HCT116 (cell line): ENCODE results near the gene GNPTAB. TPM values are rescaled to one million over a fixed set of nuclear protein-coding genes. Genes with fewer than 3 reads are reported as not detected.

Experiments used
- ATAC-seq: fragments of 200-7000 bp; cut with Tn5 transposase; 2 replicates; pipeline ENCODE4 v1.9.1; 2020; ENCODE audit warnings: mild to moderate bottlenecking, moderate library complexity
- BruUV-seq: library from RNA; stranded (reverse); fragments of 400-500 nt; replicated peaks from 2 replicates; lab custom pipeline; 2021; lab: Mats Ljungman, UMichigan
- CTCF ChIA-PET: fragments of 300-600 bp; sonication (Branson Sonifier 250); formaldehyde crosslinking; loops from one replicate; lab custom pipeline; 2021; ENCODE audit warnings: antibody characterized with exemption; lab: Charles Lee
- POLR2A ChIA-PET: fragments of 300-600, 350-600 bp; sonication (Branson Sonifier 250); formaldehyde crosslinking; loops from one replicate; lab custom pipeline; 2021; ENCODE audit warnings: antibody characterized with exemption; lab: Charles Lee
- RAD21 ChIA-PET, 2 experiments: fragments of 300-600 bp; sonication (Branson Sonifier 250); formaldehyde crosslinking; loops; one replicate each; lab custom pipeline; 2023; ENCODE audit warnings: low total read pairs in 2 of 2; ENCODE audit not compliant: uncharacterized antibody in 2 of 2, unreplicated experiment in 2 of 2, low non-redundant PET in 1 of 2; lab: Charles Lee
- DNase-seq: peaks from one replicate; pipeline ENCODE4 v3.0.0-alpha.2; 2010; ENCODE audit warnings: low read depth, low spot score
- H2AFZ ChIP-seq: fragments of 200-600 bp; shearing (Covaris generic), sonication (generic); 2 replicates; pipeline ENCODE4 v1.6.1; 2017; ENCODE audit warnings: low read depth, mixed run types, mixed read lengths, antibody characterized with exemption, low read length; ENCODE audit not compliant: poor library complexity, severe bottlenecking
- H3K27ac ChIP-seq: 2 replicates; pipeline ENCODE4 v1.5.1; 2012; ENCODE audit warnings: low read depth, low read length
- H3K27me3 ChIP-seq: fragments of 200-600 bp; sonication (generic); 2 replicates; pipeline ENCODE4 v1.6.1; 2016; ENCODE audit warnings: mixed run types, low read length, mixed read lengths; ENCODE audit not compliant: insufficient read depth
- H3K36me3 ChIP-seq, 2 experiments: fragments of 200-500 bp in 1 of 2; fragments of 200-600 bp in 1 of 2; sonication (Bioruptor generic) in 1 of 2; sonication (generic) in 1 of 2; 2 replicates each; pipeline versions ENCODE4 v1.5.1 to v1.6.1; 2014 to 2016; ENCODE audit warnings: low read length in 2 of 2, inconsistent platforms in 1 of 2, mixed read lengths in 1 of 2, mixed run types in 1 of 2; ENCODE audit not compliant: insufficient read depth in 2 of 2, control insufficient read depth in 1 of 2
- H3K4me1 ChIP-seq, 2 experiments: fragments of 200-600 bp in 1 of 2; sonication (generic) in 1 of 2; 2 replicates each; pipeline versions ENCODE4 v1.5.1 to v1.6.1; 2012 to 2017; ENCODE audit warnings: low read length in 2 of 2, inconsistent platforms in 1 of 2, mild to moderate bottlenecking in 1 of 2, mixed read lengths in 1 of 2, mixed run types in 1 of 2, moderate library complexity in 1 of 2; ENCODE audit not compliant: insufficient read depth in 2 of 2, control insufficient read depth in 1 of 2
- H3K4me2 ChIP-seq: fragments of 200-600 bp; sonication (generic); 2 replicates; pipeline ENCODE4 v1.6.1; 2017; ENCODE audit warnings: mixed run types, low read length, mixed read lengths
- H3K4me3 ChIP-seq, 2 experiments: fragments of 200-600 bp in 1 of 2; sonication (generic) in 1 of 2; replicated peaks in 1 of 2; 2 replicates each; pipeline ENCODE4 v1.5.1; 2011 to 2016; ENCODE audit warnings: low read length in 2 of 2, control low read depth in 1 of 2, low read depth in 1 of 2, mild to moderate bottlenecking in 1 of 2, mixed read lengths in 1 of 2, mixed run types in 1 of 2
- H3K79me2 ChIP-seq: fragments of 200-600 bp; sonication (generic); 2 replicates; pipeline ENCODE4 v1.6.1; 2017; ENCODE audit warnings: mild to moderate bottlenecking, mixed run types, low read length, moderate library complexity, mixed read lengths; ENCODE audit not compliant: insufficient read depth
- H3K9ac ChIP-seq: fragments of 200-600 bp; sonication (generic); 2 replicates; pipeline ENCODE4 v1.6.1; 2016; ENCODE audit warnings: low read length, mixed read lengths
- H3K9me2 ChIP-seq: fragments of 200-600 bp; sonication (generic), shearing (Covaris generic); 2 replicates; pipeline ENCODE4 v1.6.1; 2017; ENCODE audit warnings: mixed run types, mild to moderate bottlenecking, moderate library complexity; ENCODE audit not compliant: insufficient read depth
- H3K9me3 ChIP-seq, 2 experiments: fragments of 200-500 bp in 1 of 2; fragments of 200-600 bp in 1 of 2; sonication (Bioruptor generic) in 1 of 2; sonication (generic) in 1 of 2; 2 replicates each; pipeline ENCODE4 v1.6.1; 2014 to 2017; ENCODE audit warnings: low read length in 2 of 2, mixed read lengths in 2 of 2, inconsistent platforms in 1 of 2, low read depth in 1 of 2, mild to moderate bottlenecking in 1 of 2, mixed run types in 1 of 2, moderate library complexity in 1 of 2; ENCODE audit not compliant: control insufficient read depth in 1 of 2, insufficient read depth in 1 of 2
- H4K20me1 ChIP-seq: fragments of 200-600 bp; sonication (generic), shearing (Covaris generic); 2 replicates; pipeline ENCODE4 v1.6.1; 2017; ENCODE audit warnings: mixed run types, mild to moderate bottlenecking, moderate library complexity; ENCODE audit not compliant: insufficient read depth
- JUND ChIP-seq: IDR thresholded peaks from 2 replicates; pipeline ENCODE4 v1.6.1; 2012
- RAD21 ChIP-seq: IDR thresholded peaks from 2 replicates; pipeline ENCODE4 v1.6.1; 2012; ENCODE audit warnings: low read depth, mild to moderate bottlenecking
- SRF ChIP-seq: IDR thresholded peaks from 2 replicates; pipeline ENCODE4 v1.6.1; 2012; ENCODE audit warnings: low read depth
- TCF7L2 ChIP-seq: IDR thresholded peaks from 2 replicates; pipeline ENCODE4 v1.7.0; 2011; ENCODE audit warnings: borderline replicate concordance, inconsistent platforms; ENCODE audit not compliant: insufficient read depth, insufficient read length; ENCODE audit errors: extremely low read depth
- intact Hi-C: fragments of 100-400 bp; cut with micrococcal nuclease; formaldehyde crosslinking; loops from 2 replicates; pipeline ENCODE4 v1.10.0; 2022
- total RNA-seq: library from RNA; stranded (reverse); gene quantifications from one replicate; pipeline ENCODE4 v1.2.1, GENCODE V29; 2021; ENCODE audit not compliant: unreplicated experiment
- TF ChIP-seq, protein P1 (sequence below), 3 experiments: fragments of 200-600 bp in 1 of 3; sonication (generic) in 1 of 3; IDR thresholded peaks in 2 of 3; conservative IDR thresholded peaks in 1 of 3; 2 replicates each; pipeline ENCODE4 v1.5.1; 2012 to 2017; ENCODE audit warnings: low read depth in 2 of 3, low read length in 2 of 3, antibody characterized with exemption in 1 of 3, borderline replicate concordance in 1 of 3, control low read depth in 1 of 3, mild to moderate bottlenecking in 1 of 3, mixed read lengths in 1 of 3, mixed run types in 1 of 3, moderate library complexity in 1 of 3; ENCODE audit not compliant: insufficient read depth in 1 of 3

Gene GNPTAB
- total RNA-seq, 1 experiment from 2014 or later, result 41.4 TPM

DNA sequence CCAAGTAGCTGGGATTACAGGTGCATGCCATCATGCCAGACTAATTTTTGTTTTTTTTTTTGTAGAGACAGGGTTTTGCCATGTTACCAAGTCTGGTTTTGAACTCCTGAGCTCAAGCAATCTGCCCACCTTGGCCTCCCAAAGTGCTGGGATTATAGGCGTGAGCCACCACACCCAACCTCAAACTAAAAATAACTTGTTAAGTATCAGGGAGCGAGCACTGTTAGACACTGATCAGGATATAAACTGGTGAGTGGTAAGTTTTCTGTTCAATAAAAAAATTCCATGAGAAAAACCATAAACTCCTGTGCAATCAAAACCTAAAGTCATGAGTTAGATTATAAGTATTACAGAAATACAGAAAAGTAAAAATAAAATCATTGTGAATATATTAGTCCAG lies 46.9 kb downstream of the GNPTAB start:
- ATAC-seq (no peak), DNase-seq (no peak)
- H3K9ac ChIP-seq, result no peak overlapping the region
- H3K27me3 ChIP-seq, result no peaks in the 10 kb centered on the region
- H3K4me1 ChIP-seq, result no peaks in the 10 kb centered on the region
- H3K4me2 ChIP-seq, result no peak overlapping the region
- no peaks in the 10 kb centered on the region for H3K79me2 ChIP-seq
- intact Hi-C loops, result no loop called here
- BruUV-seq, result no TSS peak
- H2AFZ ChIP-seq, result no peak overlapping the region
- H4K20me1 ChIP-seq, result no peaks in the 10 kb centered on the region
- ChIA-PET POLR2A (no interaction called here), RAD21 (no interaction called here)
- H3K9me3 ChIP-seq, result no peaks in the 10 kb centered on the region
- no peaks in the 10 kb centered on the region for H3K9me2 ChIP-seq
- H3K4me3 ChIP-seq, result no peak overlapping the region
- H3K27ac ChIP-seq, result no peak overlapping the region
- no peak for TF ChIP-seq JUND
- TF ChIP-seq TCF7L2, result no peak
- no peak for TF ChIP-seq RAD21
- TF ChIP-seq, protein P1, sequence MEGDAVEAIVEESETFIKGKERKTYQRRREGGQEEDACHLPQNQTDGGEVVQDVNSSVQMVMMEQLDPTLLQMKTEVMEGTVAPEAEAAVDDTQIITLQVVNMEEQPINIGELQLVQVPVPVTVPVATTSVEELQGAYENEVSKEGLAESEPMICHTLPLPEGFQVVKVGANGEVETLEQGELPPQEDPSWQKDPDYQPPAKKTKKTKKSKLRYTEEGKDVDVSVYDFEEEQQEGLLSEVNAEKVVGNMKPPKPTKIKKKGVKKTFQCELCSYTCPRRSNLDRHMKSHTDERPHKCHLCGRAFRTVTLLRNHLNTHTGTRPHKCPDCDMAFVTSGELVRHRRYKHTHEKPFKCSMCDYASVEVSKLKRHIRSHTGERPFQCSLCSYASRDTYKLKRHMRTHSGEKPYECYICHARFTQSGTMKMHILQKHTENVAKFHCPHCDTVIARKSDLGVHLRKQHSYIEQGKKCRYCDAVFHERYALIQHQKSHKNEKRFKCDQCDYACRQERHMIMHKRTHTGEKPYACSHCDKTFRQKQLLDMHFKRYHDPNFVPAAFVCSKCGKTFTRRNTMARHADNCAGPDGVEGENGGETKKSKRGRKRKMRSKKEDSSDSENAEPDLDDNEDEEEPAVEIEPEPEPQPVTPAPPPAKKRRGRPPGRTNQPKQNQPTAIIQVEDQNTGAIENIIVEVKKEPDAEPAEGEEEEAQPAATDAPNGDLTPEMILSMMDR (IDR thresholded peaks at IDR 0.05 in 2 of 3, conservative IDR thresholded peaks at IDR 0.05 in 1 of 3; ENCODE audit: borderline replicate concordance in 1 of 3, insufficient read depth in 1 of 3, low read depth in 2 of 3, low read length in 2 of 3), result no peak
- TF ChIP-seq, all 23 proteins: peak for 0
- CTCF ChIA-PET, result no interaction called here
- no peaks in the 10 kb centered on the region for H3K36me3 ChIP-seq

DNA sequence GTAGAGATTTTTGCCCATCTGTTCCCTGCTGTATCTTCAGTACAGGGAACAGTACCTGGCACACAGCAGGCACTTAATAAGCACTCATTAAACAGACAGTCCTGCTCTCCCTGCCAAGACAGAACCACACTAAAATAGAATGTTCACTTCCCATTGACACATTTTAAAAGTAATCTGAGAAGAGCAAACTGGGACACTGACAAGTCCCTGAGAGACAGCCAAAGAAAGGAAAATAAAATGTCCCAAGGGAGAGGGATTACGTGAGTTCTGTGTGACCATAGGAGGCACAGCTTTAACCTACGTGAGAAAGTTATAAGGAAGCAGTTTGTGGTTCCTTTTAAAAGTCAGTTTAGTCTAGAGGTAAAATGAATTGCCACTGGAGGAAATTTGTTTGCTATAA lies 47.6 kb downstream of the GNPTAB start:
- intact Hi-C loops, result no loop called here
- no peaks in the 10 kb centered on the region for H4K20me1 ChIP-seq
- DNase-seq (no peak), ATAC-seq (no peak)
- BruUV-seq, result no TSS peak
- no peaks in the 10 kb centered on the region for H3K9me2 ChIP-seq
- H3K9me3 ChIP-seq, result no peaks in the 10 kb centered on the region
- H3K4me1 ChIP-seq, result no peaks in the 10 kb centered on the region
- H3K4me2 ChIP-seq, result no peak overlapping the region
- H3K9ac ChIP-seq, result no peak overlapping the region
- H3K36me3 ChIP-seq, result no peaks in the 10 kb centered on the region
- ChIA-PET POLR2A (no interaction called here), CTCF (no interaction called here), RAD21 (no interaction called here)
- no peak overlapping the region for H3K27ac ChIP-seq
- no peaks in the 10 kb centered on the region for H3K79me2 ChIP-seq
- TF ChIP-seq SRF, result no peak
- no peak overlapping the region for H2AFZ ChIP-seq
- no peak overlapping the region for H3K4me3 ChIP-seq
- no peaks in the 10 kb centered on the region for H3K27me3 ChIP-seq
